ENCODE data around the gene ARRB2. TPM values are rescaled to one million over a fixed set of nuclear protein-coding genes. Genes with fewer than 3 reads are reported as not detected.

The ARRB2 gene
- total and polyA plus RNA-seq, 2 of the 13 experiments (the other 11 are each of a cell fraction or from before 2014, with no cell fraction given), result 21.5 to 49.2 TPM

- peak in 1 of 2 experiments; percentile 85; a peak in 2 of 4 replicates for TF ChIP-seq ATF4 (CRISPR knock-in tag; IDR thresholded peaks at IDR 0.05)
- TF ChIP-seq CBFB (CRISPR knock-in tag; IDR thresholded peaks at IDR 0.05), result 0 out of 2 replicates have a peak, but pooled peaks have one; percentile 59
- no peak for TF ChIP-seq ZBTB1 (CRISPR knock-in tag; IDR thresholded peaks at IDR 0.05; ENCODE audit: borderline replicate concordance)
- TF ChIP-seq ZSCAN9 (CRISPR knock-in tag; IDR thresholded peaks at IDR 0.05; ENCODE audit: borderline replicate concordance), result no peak; the same call in 1 of the 2 replicates
- TF ChIP-seq FOXA1 (IDR thresholded peaks at IDR 0.05), result peak; percentile 82
- peak; percentile 97 for TF ChIP-seq FOXA1 (CRISPR knock-in tag; IDR thresholded peaks at IDR 0.05)
- 0 out of 2 replicates have a peak, but pooled peaks have one; percentile 34 for TF ChIP-seq ZNF276 (CRISPR knock-in tag; IDR thresholded peaks at IDR 0.05; ENCODE audit: low read depth)
- no peak for TF ChIP-seq ZNF121 (CRISPR knock-in tag; IDR thresholded peaks at IDR 0.05)
- TF ChIP-seq SMARCC2 (IDR thresholded peaks at IDR 0.05), result 0 out of 2 replicates have a peak, but pooled peaks have one; percentile 22
- no peak for TF ChIP-seq ZNF550 (CRISPR knock-in tag; IDR thresholded peaks at IDR 0.05; ENCODE audit: borderline replicate concordance)
- no peak for TF ChIP-seq ZNF83 (CRISPR knock-in tag; IDR thresholded peaks at IDR 0.05; ENCODE audit: borderline replicate concordance)
- TF ChIP-seq MEIS2 (CRISPR knock-in tag; IDR thresholded peaks at IDR 0.05), result peak; percentile 84
- no peak for TF ChIP-seq PAX8 (CRISPR knock-in tag; IDR thresholded peaks at IDR 0.05; ENCODE audit: borderline replicate concordance)
- TF ChIP-seq SRSF1 (optimal IDR thresholded peaks at IDR 0.05; ENCODE audit: low read depth, low read length), result no peak
- TF ChIP-seq PBX2 (CRISPR knock-in tag; IDR thresholded peaks at IDR 0.05), result peak; percentile 32; the same call in 1 of the 2 replicates
- no peak for TF ChIP-seq KDM4B (CRISPR knock-in tag; IDR thresholded peaks at IDR 0.05)
- no peak for TF ChIP-seq ZNF639 (CRISPR knock-in tag; conservative IDR thresholded peaks at IDR 0.05)
- TF ChIP-seq ZNF138 (CRISPR knock-in tag; IDR thresholded peaks at IDR 0.05; ENCODE audit: low read depth), result no peak
- peak; percentile 90 for TF ChIP-seq FOXP1 (IDR thresholded peaks at IDR 0.05)
- peak; percentile 95 for TF ChIP-seq FOXP1 (CRISPR knock-in tag; IDR thresholded peaks at IDR 0.05)
- TF ChIP-seq HOXD1 (CRISPR knock-in tag; IDR thresholded peaks at IDR 0.05), result peak; percentile 92
- no peak for TF ChIP-seq GABPA (IDR thresholded peaks at IDR 0.05; ENCODE audit: low read depth, low read length)
- TF ChIP-seq GABPA (CRISPR knock-in tag; IDR thresholded peaks at IDR 0.05; ENCODE audit: low read depth), result peak; percentile 81
- peak; percentile 66; the same call in 1 of the 2 replicates for TF ChIP-seq ZNF772 (CRISPR knock-in tag; IDR thresholded peaks at IDR 0.05)
- TF ChIP-seq BRD4 (CRISPR knock-in tag; IDR thresholded peaks at IDR 0.05), result 0 out of 2 replicates have a peak, but pooled peaks have one; percentile 41
- peak; percentile 93 for TF ChIP-seq DPF2 (CRISPR knock-in tag; IDR thresholded peaks at IDR 0.05; ENCODE audit: borderline replicate concordance, low read depth)
- TF ChIP-seq ZKSCAN5 (CRISPR knock-in tag; IDR thresholded peaks at IDR 0.05), result no peak
- TF ChIP-seq FOXK2 (IDR thresholded peaks at IDR 0.05), result peak; percentile 93
- no peak for TF ChIP-seq RFX5 (IDR thresholded peaks at IDR 0.05; ENCODE audit: low read depth, low read length)
These were observed 49.4 kb downstream of the ARRB2 start (continued) for GRCh38 chr17:4759776-4760236.

All from HepG2 (cell line).